GM18520 (cell line): ENCODE results near the gene ZNF701.
"Not testable (repeated sequence)": the region's sequence is repeated elsewhere in the genome, so short reads cannot be mapped to it uniquely, and the experiment has no call there.

Experiments used
- ATAC-seq: cut with Tn5 transposase; IDR thresholded peaks from one replicate; pipeline ENCODE4 v1.9.1; 2021; ENCODE audit not compliant: unreplicated experiment

The ZNF701 gene

DNA sequence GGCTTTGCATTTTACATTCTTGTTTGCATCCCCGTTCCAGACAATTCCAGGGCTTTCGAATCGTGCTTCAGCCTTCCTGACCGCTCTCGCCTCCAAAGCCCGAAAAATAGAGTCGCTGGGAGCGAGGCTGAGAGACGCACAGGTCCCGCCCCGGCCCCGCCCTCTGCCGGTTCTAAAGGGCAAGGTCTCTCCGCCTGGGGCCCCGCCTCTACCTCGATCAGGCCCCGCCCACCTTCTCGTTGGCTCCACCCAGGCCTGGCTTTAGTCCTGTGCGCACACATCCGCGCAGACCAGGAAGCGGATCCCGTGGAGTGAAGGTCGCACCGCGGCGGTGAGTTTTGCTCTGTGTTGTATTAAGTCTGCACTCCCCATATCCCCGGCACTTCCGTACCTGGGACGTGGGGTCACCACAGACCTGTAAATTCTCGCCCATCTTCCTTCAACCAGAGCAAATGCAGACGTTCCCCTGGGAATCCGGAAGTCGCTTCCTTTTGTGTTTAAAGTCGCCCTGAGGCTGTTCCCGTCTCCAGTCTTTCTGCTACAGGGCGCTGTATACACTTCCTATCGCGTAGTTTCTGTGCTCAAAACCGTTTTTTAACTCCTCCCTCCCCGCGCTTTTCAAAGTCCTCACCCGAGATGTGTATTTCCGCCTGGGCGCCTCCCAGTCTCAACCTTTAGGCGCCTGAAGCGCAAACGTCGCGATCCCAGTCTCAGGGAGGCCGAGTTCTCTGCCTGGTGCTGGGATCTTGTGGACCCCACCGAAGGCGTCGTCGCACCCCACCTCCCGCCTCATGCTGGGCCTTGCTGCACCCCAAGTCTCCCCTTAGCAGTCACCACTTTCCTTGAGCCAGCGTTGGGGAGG, at the start of gene ZNF701:
ZNF701 (plus strand) TSS at position 288 of the 862 bp plus-strand sequence. CDS start 3,861 bp downstream, outside the sequence.
- ATAC-seq = peak; percentile 86

DNA sequence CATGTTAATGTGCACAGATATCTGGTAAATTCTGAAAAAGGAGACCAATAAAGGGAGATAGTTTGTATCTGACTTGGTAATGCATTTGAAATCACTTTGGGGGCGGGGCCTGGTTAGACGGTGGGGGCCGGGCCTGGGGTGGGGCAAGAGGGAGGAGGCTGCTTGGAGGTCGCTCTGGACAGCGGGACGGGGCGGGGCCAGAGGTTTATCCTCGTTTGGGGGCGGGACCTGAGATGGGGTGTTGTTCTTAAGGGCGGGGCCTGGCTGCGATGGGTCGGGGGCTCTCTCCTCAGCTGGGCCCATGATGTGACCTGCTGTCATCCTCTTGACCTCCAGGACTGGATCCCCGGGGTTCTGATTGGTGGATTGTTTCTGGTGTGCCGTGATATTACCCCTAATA, 47.5 kb upstream of the ZNF701 start:
- ATAC-seq = no peak

GRCh38 chr19:52524086-52524485, 46.0 kb upstream of the ZNF701 start:
- no peak for ATAC-seq

DNA sequence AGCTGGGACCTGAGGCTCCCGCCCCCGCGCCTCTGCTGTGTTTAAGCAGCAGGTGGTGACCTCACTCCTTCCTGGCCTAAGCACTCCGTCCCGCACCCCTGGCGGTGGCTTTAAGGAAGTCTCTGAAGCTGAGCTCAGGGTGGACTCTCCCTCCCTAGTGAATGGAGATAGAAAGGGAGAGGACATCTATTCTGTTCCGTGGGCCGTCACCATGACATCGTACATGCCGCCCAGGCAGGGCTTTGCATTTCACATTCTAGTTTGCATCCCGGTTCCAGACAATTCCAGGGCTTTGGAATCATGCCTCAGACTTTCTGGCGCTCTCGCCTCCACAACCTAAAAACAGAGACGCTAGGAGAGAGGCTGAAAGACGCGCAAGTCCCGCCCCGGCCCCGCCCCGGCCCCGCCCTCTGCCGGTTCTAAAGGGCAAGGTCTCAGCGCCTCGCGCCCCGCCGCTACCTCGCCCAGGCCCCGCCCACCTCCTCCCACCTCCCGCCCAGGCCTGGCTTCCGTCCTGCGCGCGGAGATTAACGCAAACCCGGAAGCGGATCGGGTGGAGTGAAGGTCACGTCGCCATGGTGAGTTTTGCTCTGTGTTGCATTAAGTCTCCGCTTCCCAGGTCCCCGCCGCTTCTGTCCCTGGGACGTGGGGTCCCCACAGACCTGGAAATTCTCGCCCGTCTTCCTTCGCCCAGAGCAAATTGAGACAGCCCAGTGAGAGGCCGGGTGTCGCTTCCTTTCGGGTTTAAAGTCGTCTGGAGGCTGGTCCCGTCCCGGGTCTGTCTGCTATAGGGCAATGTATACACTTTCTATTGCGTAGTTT, 42.7 kb upstream of the ZNF701 start, which contains the start of gene ZNF808:
ZNF808 (plus strand) TSS at position 535 of the 822 bp plus-strand sequence. CDS start 15,617 bp downstream, outside the sequence.
- peak; percentile 75 for ATAC-seq

GRCh38 chr19:52527956-52528351, 42.1 kb upstream of the ZNF701 start:
- ATAC-seq = no peak

GRCh38 chr19:52532480-52532879, 37.6 kb upstream of the ZNF701 start:
- ATAC-seq = no peak

DNA sequence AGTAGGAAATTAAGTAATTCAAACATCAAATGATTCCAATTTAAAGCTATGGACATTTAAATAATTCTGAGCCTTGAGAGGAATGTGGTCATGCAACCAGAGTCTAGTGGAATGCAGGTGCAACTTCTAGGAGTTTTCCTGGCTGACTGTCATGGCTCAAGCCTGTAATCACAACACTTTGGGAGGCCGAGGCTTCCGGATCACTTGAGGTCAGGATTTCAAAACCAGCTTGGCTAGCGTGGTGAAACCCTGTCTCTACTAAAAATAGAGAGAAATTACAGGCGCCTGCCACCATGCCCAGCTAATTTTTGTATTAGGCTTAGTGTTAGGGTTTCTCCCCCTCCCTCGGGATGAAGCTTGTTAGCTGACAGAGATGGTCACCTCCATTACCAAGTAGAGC, 36.2 kb upstream of the ZNF701 start:
- ATAC-seq = no peak

- ATAC-seq = not testable (repeated sequence)
Measured at GRCh38 chr19:52535385-52535770, 34.7 kb upstream of the ZNF701 start.

DNA sequence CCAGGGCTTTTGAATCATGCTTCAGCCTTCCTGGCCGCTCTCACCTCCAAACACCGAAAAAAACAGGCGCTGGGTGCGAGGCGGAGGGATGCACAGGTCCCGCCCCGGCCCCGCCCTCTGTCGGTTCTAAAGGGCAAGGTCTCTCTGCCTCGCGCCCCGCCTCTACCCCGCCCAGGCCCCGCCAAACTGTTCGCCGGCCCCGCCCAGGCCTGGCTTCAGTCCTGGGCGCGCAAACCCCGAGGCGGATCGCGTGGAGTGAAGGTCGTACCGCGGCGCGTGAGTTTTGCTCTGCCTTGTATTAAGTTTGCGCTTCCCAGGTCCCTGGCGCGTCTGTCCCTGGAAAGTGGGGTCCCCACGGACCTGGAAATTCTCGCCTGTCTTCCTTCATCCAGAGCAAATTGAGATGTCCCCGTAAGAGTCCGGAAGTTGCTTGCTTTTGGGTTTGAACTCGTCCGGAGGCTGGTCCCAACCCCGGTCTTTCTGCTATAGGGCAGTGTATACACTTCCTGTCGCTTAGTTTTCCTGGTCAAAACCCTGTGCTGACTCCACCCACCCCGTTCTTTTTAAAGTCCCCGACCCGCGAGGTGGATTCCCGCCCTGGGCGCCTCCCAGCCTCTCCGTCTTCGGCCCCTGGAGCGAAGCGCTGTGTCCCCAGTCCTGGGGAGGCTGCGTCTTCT, 34.2 kb upstream of the ZNF701 start:
- ATAC-seq = peak; percentile 78

GRCh38 chr19:52536448-52536800, 33.7 kb upstream of the ZNF701 start:
- ATAC-seq = no peak

DNA sequence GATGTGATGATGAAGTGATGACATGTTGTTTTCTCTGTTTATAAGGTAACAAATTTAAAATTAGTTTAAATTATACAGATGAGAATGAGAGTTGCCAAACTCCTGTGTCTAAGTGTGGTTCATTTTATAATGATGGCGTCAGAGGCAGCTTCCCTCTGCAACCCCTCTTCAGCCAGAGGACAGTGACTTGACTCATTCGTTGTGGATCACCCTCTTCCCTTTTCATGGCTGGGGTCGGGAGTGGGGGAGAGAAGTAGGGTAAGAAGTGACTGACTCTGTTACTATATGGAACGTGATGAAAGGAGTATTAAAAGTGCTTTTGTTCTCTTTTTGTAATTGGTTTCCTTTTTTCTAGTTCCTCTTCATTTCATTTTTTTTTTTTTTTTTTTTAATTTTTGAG, 31.3 kb upstream of the ZNF701 start:
- ATAC-seq = not testable (repeated sequence)

- not testable (repeated sequence) for ATAC-seq
Measured at GRCh38 chr19:52541176-52541575, 28.9 kb upstream of the ZNF701 start.

DNA sequence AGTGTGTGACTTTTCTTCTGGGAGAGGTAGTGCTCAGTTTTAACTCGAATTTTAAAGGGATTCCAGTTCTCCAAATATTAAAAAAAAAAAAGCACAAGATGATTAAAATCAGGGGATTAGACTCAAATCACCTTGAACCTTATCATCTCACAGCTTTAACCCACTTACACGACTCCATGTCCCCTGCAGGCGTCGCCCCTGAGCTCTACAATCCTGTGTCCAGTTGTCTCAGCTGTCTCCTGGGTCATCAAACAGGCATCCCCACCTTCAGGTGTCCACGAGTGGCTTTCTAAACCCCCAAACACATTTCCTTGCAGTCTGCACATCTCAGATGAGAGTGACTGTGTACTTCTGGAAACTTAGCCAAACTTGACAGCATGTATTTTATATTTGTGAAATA, 28.5 kb upstream of the ZNF701 start:
- no peak for ATAC-seq

- not testable (repeated sequence) for ATAC-seq
Measured at GRCh38 chr19:52542541-52542940, 27.5 kb upstream of the ZNF701 start.

DNA sequence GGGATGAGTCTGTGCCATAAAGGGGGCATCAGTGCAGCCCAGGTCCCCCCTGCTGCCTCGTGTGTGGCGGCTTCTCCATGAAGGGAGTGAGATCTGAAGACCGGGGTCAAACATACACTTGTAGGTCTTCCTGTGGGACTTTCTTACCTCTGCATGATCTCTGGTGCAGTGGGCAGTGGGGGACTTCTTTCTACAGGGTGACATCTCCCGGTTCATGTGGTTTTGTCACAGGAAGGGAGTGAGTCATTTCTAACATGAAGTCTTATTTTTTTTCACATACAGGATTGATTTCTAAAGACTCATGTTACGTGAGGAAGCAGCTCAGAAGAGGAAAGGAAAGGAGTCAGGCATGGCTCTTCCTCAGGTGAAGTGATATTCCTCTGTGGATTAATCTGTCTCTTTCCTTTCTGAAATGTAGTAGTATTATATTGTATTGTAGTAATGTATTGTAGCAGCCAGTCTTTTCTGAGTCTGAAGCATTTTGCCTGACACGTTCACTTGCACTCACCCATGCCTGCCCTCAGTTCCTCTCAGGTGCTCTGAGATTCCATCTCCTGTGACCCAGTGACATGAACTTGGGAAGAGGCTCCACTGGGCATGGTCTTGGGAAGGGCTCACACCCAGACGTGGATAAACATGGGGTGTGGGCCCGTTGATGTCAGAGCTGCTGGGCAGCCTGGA, 27.0 kb upstream of the ZNF701 start:
- no peak for ATAC-seq

GRCh38 chr19:52554216-52554971, 15.7 kb upstream of the ZNF701 start:
- no peak for ATAC-seq

GRCh38 chr19:52557231-52557995, 12.7 kb upstream of the ZNF701 start:
- ATAC-seq = no peak

- not testable (repeated sequence) for ATAC-seq
Measured at GRCh38 chr19:52558732-52559445, 11.2 kb upstream of the ZNF701 start.

GRCh38 chr19:52561611-52562010, 8.5 kb upstream of the ZNF701 start:
- ATAC-seq = not testable (repeated sequence)
